DMS153 treated with DMSO at 0.1 percent for 48 hours (cell line): ENCODE data around the gene SP4.

Source experiments
- DNase-seq: peaks from one replicate; lab custom pipeline; 2025; ENCODE audit not compliant: unreplicated experiment; lab: John Stamatoyannopoulos, UW

SP4 gene

GRCh38 chr7:21427871-21428658 lies at the start of gene SP4:
SP4 (plus strand) TSS chr7:21428083; CDS start chr7:21428252, 169 bp downstream.
- DNase-seq, result peak; percentile 95

GRCh38 chr7:21383227-21384220 lies 44.4 kb upstream of the SP4 start:
- DNase-seq, result no peak

GRCh38 chr7:21393937-21394336 lies 33.9 kb upstream of the SP4 start:
- no peak for DNase-seq

- DNase-seq, result no peak
These were observed 25.9 kb upstream of the SP4 start for GRCh38 chr7:21401944-21402343.

- DNase-seq, result no peak
These were observed 19.9 kb upstream of the SP4 start for GRCh38 chr7:21407796-21408480.

- no peak for DNase-seq
These were observed 19.4 kb upstream of the SP4 start for GRCh38 chr7:21408481-21408820.

- DNase-seq, result no peak
These were observed 15.5 kb upstream of the SP4 start for GRCh38 chr7:21412410-21412851.

- DNase-seq, result no peak
These were observed 14.9 kb upstream of the SP4 start for GRCh38 chr7:21412957-21413356.

GRCh38 chr7:21413502-21413901 lies 14.4 kb upstream of the SP4 start:
- DNase-seq, result no peak

GRCh38 chr7:21414795-21415393 lies 13.0 kb upstream of the SP4 start:
- no peak for DNase-seq

GRCh38 chr7:21417647-21418046 lies 10.2 kb upstream of the SP4 start:
- no peak for DNase-seq

GRCh38 chr7:21422751-21423150 lies 5.1 kb upstream of the SP4 start:
- DNase-seq, result no peak

GRCh38 chr7:21425290-21425689 lies 2.6 kb upstream of the SP4 start:
- no peak for DNase-seq

GRCh38 chr7:21426286-21427181 lies 1.3 kb upstream of the SP4 start:
- DNase-seq, result no peak

GRCh38 chr7:21427182-21427870 lies 557 bp upstream of the SP4 start:
- DNase-seq, result peak; percentile 100

- DNase-seq, result no peak
These were observed 717 bp downstream of the SP4 start for GRCh38 chr7:21428659-21428941.

- DNase-seq, result no peak
These were observed 1.1 kb downstream of the SP4 start for GRCh38 chr7:21429021-21429420.

GRCh38 chr7:21429786-21430574 lies 2.1 kb downstream of the SP4 start:
- DNase-seq, result no peak

- DNase-seq, result no peak
These were observed 2.7 kb downstream of the SP4 start for GRCh38 chr7:21430575-21430954.
